ENCODE measurements around the gene FAM20C.
"Not testable (repeated sequence)": the region's sequence is repeated elsewhere in the genome, so short reads cannot be mapped to it uniquely, and the experiment has no call there.

The FAM20C gene

GRCh38 chr7:297141-297540 lies 104.8 kb downstream of the FAM20C start:
- DNase-seq: not testable (repeated sequence)

GRCh38 chr7:297611-298374 lies 105.4 kb downstream of the FAM20C start:
- DNase-seq: no peak

- no peak for DNase-seq
Observed at GRCh38 chr7:298375-298702, 106.0 kb downstream of the FAM20C start.

GRCh38 chr7:298743-299142 lies 106.4 kb downstream of the FAM20C start:
- no peak for DNase-seq

- DNase-seq: no peak
Observed at GRCh38 chr7:299169-299568, 106.8 kb downstream of the FAM20C start.

GRCh38 chr7:299628-300027 lies 107.3 kb downstream of the FAM20C start:
- DNase-seq: no peak

GRCh38 chr7:300048-300447 lies 107.7 kb downstream of the FAM20C start:
- no peak for DNase-seq

GRCh38 chr7:300546-301290 lies 108.3 kb downstream of the FAM20C start:
- no peak for DNase-seq

GRCh38 chr7:301291-302053 lies 109.1 kb downstream of the FAM20C start:
- no peak for DNase-seq

GRCh38 chr7:302054-302992 lies 110.0 kb downstream of the FAM20C start:
- no peak for DNase-seq

GRCh38 chr7:303425-303824 lies 111.1 kb downstream of the FAM20C start:
- no peak for DNase-seq

- DNase-seq: no peak
Observed at GRCh38 chr7:303884-304573, 111.7 kb downstream of the FAM20C start.

GRCh38 chr7:304574-305409 lies 112.4 kb downstream of the FAM20C start:
- no peak for DNase-seq

GRCh38 chr7:305410-306151 lies 113.2 kb downstream of the FAM20C start:
- no peak for DNase-seq

- no peak for DNase-seq
Observed at GRCh38 chr7:307970-308369, 115.6 kb downstream of the FAM20C start.

GRCh38 chr7:309586-310228 lies 117.3 kb downstream of the FAM20C start:
- no peak for DNase-seq
